OCI-LY7 (cell line): Measurements from ENCODE around the gene CGRRF1.

ENCODE experiments used
- CTCF ChIP-seq: fragments of 200-600 bp; sonication (generic); conservative IDR thresholded peaks from 2 replicates; pipeline ENCODE4 v1.5.1; 2014; ENCODE audit warnings: mild to moderate bottlenecking, antibody characterized with exemption, low read length, moderate library complexity, mixed read lengths
- EZH2phosphoT487 ChIP-seq: fragments of 200-600 bp; sonication (generic); IDR thresholded peaks from 2 replicates; pipeline ENCODE4 v1.6.1; 2018; ENCODE audit warnings: low read depth, borderline replicate concordance, mild to moderate bottlenecking, mixed run types, antibody characterized with exemption, low read length, moderate library complexity, mixed read lengths

DNA sequence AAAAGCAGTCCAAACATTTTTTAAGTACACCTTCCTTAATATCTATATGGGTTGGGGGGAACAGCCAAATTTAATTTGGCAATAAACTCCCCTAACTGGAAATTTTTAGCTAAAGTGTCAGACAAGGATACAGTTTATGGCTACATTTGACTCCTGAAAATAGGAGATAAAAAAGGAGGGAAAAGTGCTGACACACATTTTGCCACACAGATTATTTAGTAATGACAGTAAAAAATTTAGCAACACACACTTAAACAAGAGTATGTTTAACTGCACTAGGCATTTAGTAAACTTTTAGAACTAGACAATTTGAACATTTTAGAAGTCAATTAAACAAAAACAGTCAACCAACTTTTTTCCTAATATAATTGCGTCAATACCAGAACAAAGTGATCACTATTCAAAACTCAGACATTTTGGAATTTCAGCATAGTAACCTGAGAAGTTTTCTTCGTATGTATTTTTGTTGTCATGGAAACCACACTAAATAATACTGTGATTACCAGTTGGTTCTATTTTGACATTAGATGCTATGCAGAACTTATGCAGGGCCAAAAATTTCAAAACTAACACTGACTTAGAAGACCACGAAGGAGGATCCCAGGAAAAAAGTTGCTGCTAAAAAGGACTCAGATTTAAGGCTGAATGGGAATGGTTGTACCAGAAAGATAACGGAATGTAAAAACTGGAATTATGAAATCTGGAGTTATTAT, 34.4 kb upstream of the CGRRF1 start:
- TF ChIP-seq CTCF: no peak
- no peak for TF ChIP-seq EZH2phosphoT487
